Measurements from ENCODE around the gene C1QTNF5.

DNA sequence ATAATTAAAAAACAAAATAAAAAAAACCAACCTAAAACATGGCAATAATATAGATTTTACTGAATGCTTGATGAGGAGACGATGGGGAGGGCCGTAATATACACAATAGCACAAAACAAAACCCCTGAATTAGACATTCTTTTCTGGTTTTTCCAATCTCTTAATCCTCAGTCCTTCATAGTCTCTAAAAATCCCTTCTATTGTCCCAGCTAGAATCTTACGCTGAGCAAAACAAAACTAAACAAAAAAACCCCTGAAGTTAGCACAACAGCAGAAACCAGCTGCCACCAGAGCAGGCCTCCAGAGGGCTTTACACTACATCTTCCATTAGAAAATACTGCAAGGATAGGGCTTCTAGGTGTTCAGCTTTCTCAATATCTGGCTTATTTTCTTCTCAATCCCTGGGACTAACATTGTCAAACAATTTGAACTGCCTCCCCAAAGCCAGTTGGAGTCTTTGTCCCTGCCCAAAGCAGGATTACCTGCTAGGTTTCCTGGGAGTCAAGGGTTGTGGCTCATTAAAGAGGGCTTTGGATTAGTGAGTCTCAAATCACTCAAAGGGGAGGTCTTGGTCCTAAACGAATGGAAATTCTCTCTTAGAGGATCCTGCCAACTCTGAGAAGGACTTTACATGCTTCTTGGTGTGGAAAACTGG, 8.4 kb downstream of the C1QTNF5 start:
- TF ChIP-seq YY1 (IDR thresholded peaks at IDR 0.05; ENCODE audit: low read depth) (no peak), TAF1 (IDR thresholded peaks at IDR 0.05; ENCODE audit: low read depth) (no peak), NFIC (IDR thresholded peaks at IDR 0.05) (no peak), EP300 (IDR thresholded peaks at IDR 0.05; ENCODE audit: borderline replicate concordance) (no peak), CREB1 (IDR thresholded peaks at IDR 0.05; ENCODE audit: low read depth) (no peak), USF1 (IDR thresholded peaks at IDR 0.05) (no peak), CEBPB (IDR thresholded peaks at IDR 0.05) (no peak), RAD21 (IDR thresholded peaks at IDR 0.05; ENCODE audit: low read depth) (no peak), MAX (IDR thresholded peaks at IDR 0.05) (no peak), TEAD4 (IDR thresholded peaks at IDR 0.05) (no peak), EGR1 (IDR thresholded peaks at IDR 0.05) (no peak), FOXM1 (IDR thresholded peaks at IDR 0.05; ENCODE audit: borderline replicate concordance, low read depth) (no peak), TCF12 (IDR thresholded peaks at IDR 0.05; ENCODE audit: low read depth) (no peak)
- TF ChIP-seq, protein P1, sequence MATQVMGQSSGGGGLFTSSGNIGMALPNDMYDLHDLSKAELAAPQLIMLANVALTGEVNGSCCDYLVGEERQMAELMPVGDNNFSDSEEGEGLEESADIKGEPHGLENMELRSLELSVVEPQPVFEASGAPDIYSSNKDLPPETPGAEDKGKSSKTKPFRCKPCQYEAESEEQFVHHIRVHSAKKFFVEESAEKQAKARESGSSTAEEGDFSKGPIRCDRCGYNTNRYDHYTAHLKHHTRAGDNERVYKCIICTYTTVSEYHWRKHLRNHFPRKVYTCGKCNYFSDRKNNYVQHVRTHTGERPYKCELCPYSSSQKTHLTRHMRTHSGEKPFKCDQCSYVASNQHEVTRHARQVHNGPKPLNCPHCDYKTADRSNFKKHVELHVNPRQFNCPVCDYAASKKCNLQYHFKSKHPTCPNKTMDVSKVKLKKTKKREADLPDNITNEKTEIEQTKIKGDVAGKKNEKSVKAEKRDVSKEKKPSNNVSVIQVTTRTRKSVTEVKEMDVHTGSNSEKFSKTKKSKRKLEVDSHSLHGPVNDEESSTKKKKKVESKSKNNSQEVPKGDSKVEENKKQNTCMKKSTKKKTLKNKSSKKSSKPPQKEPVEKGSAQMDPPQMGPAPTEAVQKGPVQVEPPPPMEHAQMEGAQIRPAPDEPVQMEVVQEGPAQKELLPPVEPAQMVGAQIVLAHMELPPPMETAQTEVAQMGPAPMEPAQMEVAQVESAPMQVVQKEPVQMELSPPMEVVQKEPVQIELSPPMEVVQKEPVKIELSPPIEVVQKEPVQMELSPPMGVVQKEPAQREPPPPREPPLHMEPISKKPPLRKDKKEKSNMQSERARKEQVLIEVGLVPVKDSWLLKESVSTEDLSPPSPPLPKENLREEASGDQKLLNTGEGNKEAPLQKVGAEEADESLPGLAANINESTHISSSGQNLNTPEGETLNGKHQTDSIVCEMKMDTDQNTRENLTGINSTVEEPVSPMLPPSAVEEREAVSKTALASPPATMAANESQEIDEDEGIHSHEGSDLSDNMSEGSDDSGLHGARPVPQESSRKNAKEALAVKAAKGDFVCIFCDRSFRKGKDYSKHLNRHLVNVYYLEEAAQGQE (IDR thresholded peaks at IDR 0.05; ENCODE audit: low read depth), result no peak

Data from Ishikawa (cell line).